Measurements from ENCODE around the gene HM13. TPM values are rescaled to one million over a fixed set of nuclear protein-coding genes. Genes with fewer than 3 reads are reported as not detected.
A peak's percentile ranks its signal among the peaks of the same experiment; 100 is the strongest.

HM13 gene
- total and polyA plus RNA-seq, 9 of the 15 experiments (the other 6 are each of a cell fraction or from before 2014, with no cell fraction given), result 7.7 to 136 (median 74.5) TPM

- peak; percentile 92 for TF ChIP-seq ARID1B (IDR thresholded peaks at IDR 0.05)
- TF ChIP-seq SMARCB1 (IDR thresholded peaks at IDR 0.05; ENCODE audit: insufficient read length, low read depth), result no peak
- no peak for TF ChIP-seq YY1 (IDR thresholded peaks at IDR 0.05; ENCODE audit: borderline replicate concordance in 1 of 3, control insufficient read depth in 1 of 3, extremely low read depth in 1 of 3, insufficient read depth in 3 of 3, insufficient read length in 1 of 3, insufficient replicate concordance in 2 of 3, low read depth in 1 of 3, low read length in 2 of 3)
- TF ChIP-seq ZZZ3 (IDR thresholded peaks at IDR 0.05), result no peak
- TF ChIP-seq ZNF655 (CRISPR knock-in tag; IDR thresholded peaks at IDR 0.05), result no peak
- TF ChIP-seq FUS (optimal IDR thresholded peaks at IDR 0.05; ENCODE audit: low read depth, low read length), result no peak
- no peak for TF ChIP-seq ZNF717 (CRISPR knock-in tag; IDR thresholded peaks at IDR 0.05)
- TF ChIP-seq IRF9 (tag; IDR thresholded peaks at IDR 0.05), result no peak
- peak; percentile 90 for TF ChIP-seq DPF2 (IDR thresholded peaks at IDR 0.05)
- peak; percentile 80 for TF ChIP-seq TAL1 (IDR thresholded peaks at IDR 0.05)
- no peak for TF ChIP-seq MCM7 (IDR thresholded peaks at IDR 0.05)
- TF ChIP-seq ZBTB33 (CRISPR knock-in tag; IDR thresholded peaks at IDR 0.05), result no peak; the same call in 1 of the 2 replicates
- no peak for TF ChIP-seq ZBTB9 (CRISPR knock-in tag; IDR thresholded peaks at IDR 0.05)
- peak; percentile 42; the same call in 1 of the 2 replicates for TF ChIP-seq ZBTB43 (CRISPR knock-in tag; IDR thresholded peaks at IDR 0.05)
- 0 out of 2 replicates have a peak, but pooled peaks have one; percentile 46 for TF ChIP-seq ZKSCAN1 (IDR thresholded peaks at IDR 0.05; ENCODE audit: low read depth, low read length)
- no peak for TF ChIP-seq HDAC8 (tag; IDR thresholded peaks at IDR 0.05)
- no peak for TF ChIP-seq XRCC4 (IDR thresholded peaks at IDR 0.05; ENCODE audit: extremely low read depth, insufficient read depth, insufficient read length)
- peak; percentile 25; the same call in 1 of the 2 replicates for TF ChIP-seq ZBTB17 (CRISPR knock-in tag; IDR thresholded peaks at IDR 0.05)
- TF ChIP-seq PHTF2 (CRISPR knock-in tag; IDR thresholded peaks at IDR 0.05), result no peak
- TF ChIP-seq ZNF274 (IDR thresholded peaks at IDR 0.05; ENCODE audit: borderline replicate concordance, low read depth, low read length), result no peak
- TF ChIP-seq ZKSCAN3 (CRISPR knock-in tag; IDR thresholded peaks at IDR 0.05), result no peak
- no peak for TF ChIP-seq ZNF707 (CRISPR knock-in tag; conservative IDR thresholded peaks at IDR 0.05)
Observed at GRCh38 chr20:31606804-31607639, 92.8 kb downstream of the HM13 start (continued).
